Measurements from ENCODE around the gene FAM156B.
A peak's percentile ranks its signal among the peaks of the same experiment; 100 is the strongest.
"Not testable (repeated sequence)": the region's sequence is repeated elsewhere in the genome, so short reads cannot be mapped to it uniquely, and the experiment has no call there.

Gene FAM156B

GRCh38 chrX:52896855-52897709 is at the start of gene FAM156B:
FAM156B (plus strand) TSS chrX:52897330; CDS start chrX:52907226, 9,896 bp downstream.
- DNase-seq (ENCODE audit: low read depth) = not testable (repeated sequence)

- peak; percentile 20 for DNase-seq (ENCODE audit: low read depth)
Measured at GRCh38 chrX:52852110-52852860, 44.8 kb upstream of the FAM156B start.

GRCh38 chrX:52856991-52857525 is 40.1 kb upstream of the FAM156B start:
- not testable (repeated sequence) for DNase-seq (ENCODE audit: low read depth)

GRCh38 chrX:52865343-52865998 is 31.7 kb upstream of the FAM156B start:
- DNase-seq (ENCODE audit: low read depth) = no peak

GRCh38 chrX:52867610-52868348 is 29.4 kb upstream of the FAM156B start, which contains the start of gene XAGE3:
XAGE3 (minus strand) TSS chrX:52868083; CDS start chrX:52867133, 950 bp downstream.
- no peak for DNase-seq (ENCODE audit: low read depth)

GRCh38 chrX:52870046-52870445 is 27.1 kb upstream of the FAM156B start:
- DNase-seq (ENCODE audit: low read depth) = no peak

- DNase-seq (ENCODE audit: low read depth) = not testable (repeated sequence)
Measured at GRCh38 chrX:52873825-52874224, 23.3 kb upstream of the FAM156B start.

- no peak for DNase-seq (ENCODE audit: low read depth)
Measured at GRCh38 chrX:52874661-52875060, 22.5 kb upstream of the FAM156B start.

GRCh38 chrX:52875436-52875835 is 21.7 kb upstream of the FAM156B start:
- not testable (repeated sequence) for DNase-seq (ENCODE audit: low read depth)

GRCh38 chrX:52876386-52876785 is 20.7 kb upstream of the FAM156B start:
- DNase-seq (ENCODE audit: low read depth) = not testable (repeated sequence)

GRCh38 chrX:52887459-52887858 is 9.7 kb upstream of the FAM156B start:
- not testable (repeated sequence) for DNase-seq (ENCODE audit: low read depth)

- not testable (repeated sequence) for DNase-seq (ENCODE audit: low read depth)
Measured at GRCh38 chrX:52888090-52888489, 9.0 kb upstream of the FAM156B start.

GRCh38 chrX:52896438-52896837 is 692 bp upstream of the FAM156B start:
- DNase-seq (ENCODE audit: low read depth) = not testable (repeated sequence)

- DNase-seq (ENCODE audit: low read depth) = not testable (repeated sequence)
Measured at GRCh38 chrX:52905531-52905930, 8.4 kb downstream of the FAM156B start.

GRCh38 chrX:52906072-52906471 is 8.9 kb downstream of the FAM156B start:
- DNase-seq (ENCODE audit: low read depth) = not testable (repeated sequence)

- not testable (repeated sequence) for DNase-seq (ENCODE audit: low read depth)
Measured at GRCh38 chrX:52907137-52907536, 10.0 kb downstream of the FAM156B start.

GRCh38 chrX:52907900-52908299 is 10.8 kb downstream of the FAM156B start:
- not testable (repeated sequence) for DNase-seq (ENCODE audit: low read depth)

- DNase-seq (ENCODE audit: low read depth) = not testable (repeated sequence)
Measured at GRCh38 chrX:52909313-52909969, 12.3 kb downstream of the FAM156B start.

GRCh38 chrX:52913681-52914080 is 16.6 kb downstream of the FAM156B start:
- DNase-seq (ENCODE audit: low read depth) = not testable (repeated sequence)

- not testable (repeated sequence) for DNase-seq (ENCODE audit: low read depth)
Measured at GRCh38 chrX:52914704-52915103, 17.6 kb downstream of the FAM156B start.

Data from HS-27A (cell line).